Fibroblast of skin of right biceps (primary cell): ENCODE results near the gene TTC23L.
"Not testable (repeated sequence)": the region's sequence is repeated elsewhere in the genome, so short reads cannot be mapped to it uniquely, and the experiment has no call there.

Experiments
- DNase-seq: peaks from one replicate; pipeline ENCODE4 v3.0.0-alpha.2; 2013

TTC23L gene

GRCh38 chr5:34838785-34839714 is at the start of gene TTC23L:
Gene TTC23L, plus strand, starts transcription at chr5:34839164. Its CDS starts 1,508 bp downstream, at chr5:34840672.
- DNase-seq = peak; percentile 84

- DNase-seq = no peak
Measured at GRCh38 chr5:34789639-34790038, 49.3 kb upstream of the TTC23L start.

- DNase-seq = no peak
Measured at GRCh38 chr5:34790069-34790468, 48.9 kb upstream of the TTC23L start.

GRCh38 chr5:34791761-34792244 is 47.2 kb upstream of the TTC23L start:
- peak; percentile 78 for DNase-seq

GRCh38 chr5:34802834-34803563 is 36.0 kb upstream of the TTC23L start:
- DNase-seq = no peak

GRCh38 chr5:34803974-34804732 is 34.8 kb upstream of the TTC23L start:
- DNase-seq = no peak

- DNase-seq = no peak
Measured at GRCh38 chr5:34804913-34805312, 34.1 kb upstream of the TTC23L start.

- no peak for DNase-seq
Measured at GRCh38 chr5:34806532-34806931, 32.4 kb upstream of the TTC23L start.

GRCh38 chr5:34811706-34812105 is 27.3 kb upstream of the TTC23L start:
- peak; percentile 58 for DNase-seq

GRCh38 chr5:34813509-34813908 is 25.5 kb upstream of the TTC23L start:
- no peak for DNase-seq

- peak; percentile 72 for DNase-seq
Measured at GRCh38 chr5:34817558-34818351, 21.2 kb upstream of the TTC23L start.

- DNase-seq = no peak
Measured at GRCh38 chr5:34818717-34819116, 20.2 kb upstream of the TTC23L start.

GRCh38 chr5:34820593-34820992 is 18.4 kb upstream of the TTC23L start:
- no peak for DNase-seq

- DNase-seq = peak; percentile 21
Measured at GRCh38 chr5:34822956-34823715, 15.8 kb upstream of the TTC23L start.

- DNase-seq = no peak
Measured at GRCh38 chr5:34826347-34826746, 12.6 kb upstream of the TTC23L start.

GRCh38 chr5:34827588-34828506 is 11.1 kb upstream of the TTC23L start:
- no peak for DNase-seq

GRCh38 chr5:34830827-34831226 is 8.1 kb upstream of the TTC23L start:
- not testable (repeated sequence) for DNase-seq

- DNase-seq = no peak
Measured at GRCh38 chr5:34831303-34831702, 7.7 kb upstream of the TTC23L start.

- no peak for DNase-seq
Measured at GRCh38 chr5:34832568-34832967, 6.4 kb upstream of the TTC23L start.

GRCh38 chr5:34833090-34833489 is 5.9 kb upstream of the TTC23L start:
- DNase-seq = no peak
